ENCODE results near the gene NKAIN2.

Gene NKAIN2

DNA sequence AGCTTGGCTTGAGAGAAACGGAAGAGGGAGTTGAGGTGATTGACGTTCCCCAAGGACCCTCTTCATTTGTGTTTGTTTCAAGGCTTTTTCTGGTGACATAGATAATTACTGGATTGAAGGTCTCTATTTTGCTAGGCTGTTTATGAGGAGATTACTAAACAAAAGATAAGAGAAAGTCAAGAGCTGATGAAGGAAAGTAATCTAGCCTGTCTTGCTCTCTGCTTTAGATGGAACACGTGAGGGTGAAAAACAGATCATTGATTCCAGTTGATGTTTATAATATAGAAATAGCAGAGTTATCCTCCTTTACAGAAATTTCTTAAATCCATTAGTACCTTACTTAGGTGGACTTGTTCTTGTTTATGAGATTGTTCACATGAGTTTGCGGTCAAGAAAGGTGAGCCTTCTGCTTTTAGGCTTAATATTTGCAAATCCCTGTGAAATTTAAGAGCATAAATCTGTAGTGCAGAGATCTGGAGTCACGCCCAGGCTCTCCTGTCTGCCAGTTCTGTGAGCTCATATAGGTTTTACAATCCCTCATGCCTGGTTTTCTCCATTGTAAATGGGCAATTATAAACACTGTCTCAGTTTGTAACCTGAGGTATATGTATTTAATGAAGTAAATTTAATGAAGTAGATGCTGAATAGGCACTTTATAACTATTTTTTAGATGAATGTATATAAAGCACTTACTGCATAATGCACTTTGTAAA is 272.8 kb downstream of the NKAIN2 start:
- no peak overlapping the region for H3K4me3 ChIP-seq (ENCODE audit: low read depth, low read length)
- DNase-seq (ENCODE audit: low read depth): no peak
- TF ChIP-seq, protein P1, sequence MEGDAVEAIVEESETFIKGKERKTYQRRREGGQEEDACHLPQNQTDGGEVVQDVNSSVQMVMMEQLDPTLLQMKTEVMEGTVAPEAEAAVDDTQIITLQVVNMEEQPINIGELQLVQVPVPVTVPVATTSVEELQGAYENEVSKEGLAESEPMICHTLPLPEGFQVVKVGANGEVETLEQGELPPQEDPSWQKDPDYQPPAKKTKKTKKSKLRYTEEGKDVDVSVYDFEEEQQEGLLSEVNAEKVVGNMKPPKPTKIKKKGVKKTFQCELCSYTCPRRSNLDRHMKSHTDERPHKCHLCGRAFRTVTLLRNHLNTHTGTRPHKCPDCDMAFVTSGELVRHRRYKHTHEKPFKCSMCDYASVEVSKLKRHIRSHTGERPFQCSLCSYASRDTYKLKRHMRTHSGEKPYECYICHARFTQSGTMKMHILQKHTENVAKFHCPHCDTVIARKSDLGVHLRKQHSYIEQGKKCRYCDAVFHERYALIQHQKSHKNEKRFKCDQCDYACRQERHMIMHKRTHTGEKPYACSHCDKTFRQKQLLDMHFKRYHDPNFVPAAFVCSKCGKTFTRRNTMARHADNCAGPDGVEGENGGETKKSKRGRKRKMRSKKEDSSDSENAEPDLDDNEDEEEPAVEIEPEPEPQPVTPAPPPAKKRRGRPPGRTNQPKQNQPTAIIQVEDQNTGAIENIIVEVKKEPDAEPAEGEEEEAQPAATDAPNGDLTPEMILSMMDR (IDR thresholded peaks at IDR 0.05; ENCODE audit: low read depth, low read length, missing control alignments): no peak

DNA sequence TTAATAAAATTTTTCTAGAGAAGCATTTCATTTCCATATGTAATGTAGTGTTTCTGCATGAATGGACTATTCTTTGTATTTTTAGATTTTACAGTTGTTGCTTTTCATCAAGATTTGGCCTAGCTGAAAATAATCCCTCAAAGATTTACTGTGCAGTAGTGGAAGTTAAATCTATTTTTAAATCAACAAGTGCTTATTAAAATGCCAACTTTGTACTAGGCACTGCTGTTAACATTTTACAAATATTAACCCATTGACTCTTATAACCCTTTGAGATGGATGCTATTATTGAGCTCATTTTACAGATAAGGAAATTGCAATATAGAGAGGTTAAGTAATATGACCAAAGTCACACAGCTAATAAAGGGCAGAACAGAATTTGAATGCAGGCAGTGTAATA is 274.5 kb downstream of the NKAIN2 start:
- H3K4me3 ChIP-seq (ENCODE audit: low read depth, low read length): no peak overlapping the region
- TF ChIP-seq, protein P1 (IDR thresholded peaks at IDR 0.05; ENCODE audit: low read depth, low read length, missing control alignments): no peak
- no peak for DNase-seq (ENCODE audit: low read depth)

DNA sequence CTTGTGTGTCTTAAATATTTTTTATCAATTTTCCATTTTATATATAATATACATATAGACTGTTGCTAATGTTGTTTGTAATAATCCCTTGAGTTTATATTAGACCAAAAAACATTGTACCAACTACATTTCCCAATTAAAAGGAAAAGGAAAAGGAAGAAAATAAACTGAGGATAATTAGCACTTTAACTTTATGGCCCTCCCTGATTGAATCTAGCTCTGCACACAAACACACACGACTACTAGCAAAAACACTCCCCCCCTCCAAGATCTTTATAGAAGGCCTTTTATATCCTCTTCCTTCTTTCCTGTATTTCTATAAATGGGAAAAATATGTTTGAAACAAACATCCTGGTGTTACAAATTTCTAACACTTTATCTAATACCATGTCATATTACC is 276.8 kb downstream of the NKAIN2 start:
- H3K4me3 ChIP-seq (ENCODE audit: low read depth, low read length): no peak overlapping the region
- TF ChIP-seq, protein P1 (IDR thresholded peaks at IDR 0.05; ENCODE audit: low read depth, low read length, missing control alignments): no peak
- DNase-seq (ENCODE audit: low read depth): no peak

DNA sequence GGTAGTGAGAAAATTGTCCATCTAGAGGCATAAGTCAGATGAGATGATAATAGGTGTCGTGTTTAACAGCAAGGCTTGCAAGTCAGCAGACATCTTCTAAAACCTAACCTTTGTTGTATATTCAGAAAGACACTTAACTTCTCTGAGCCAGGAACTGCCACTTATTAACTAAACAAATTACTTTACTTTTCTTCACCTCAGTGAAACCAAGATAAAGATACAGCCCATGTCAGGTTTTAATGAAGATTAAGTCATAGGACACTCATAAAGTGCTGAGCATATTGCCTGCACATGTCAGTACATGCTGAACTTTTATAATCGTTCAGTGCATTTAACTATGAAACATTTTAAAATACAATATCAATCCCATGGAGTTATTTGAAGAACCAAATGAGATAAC is 286.8 kb downstream of the NKAIN2 start:
- no peak for DNase-seq (ENCODE audit: low read depth)
- TF ChIP-seq, protein P1 (IDR thresholded peaks at IDR 0.05; ENCODE audit: low read depth, low read length, missing control alignments): no peak
- no peak overlapping the region for H3K4me3 ChIP-seq (ENCODE audit: low read depth, low read length)

DNA sequence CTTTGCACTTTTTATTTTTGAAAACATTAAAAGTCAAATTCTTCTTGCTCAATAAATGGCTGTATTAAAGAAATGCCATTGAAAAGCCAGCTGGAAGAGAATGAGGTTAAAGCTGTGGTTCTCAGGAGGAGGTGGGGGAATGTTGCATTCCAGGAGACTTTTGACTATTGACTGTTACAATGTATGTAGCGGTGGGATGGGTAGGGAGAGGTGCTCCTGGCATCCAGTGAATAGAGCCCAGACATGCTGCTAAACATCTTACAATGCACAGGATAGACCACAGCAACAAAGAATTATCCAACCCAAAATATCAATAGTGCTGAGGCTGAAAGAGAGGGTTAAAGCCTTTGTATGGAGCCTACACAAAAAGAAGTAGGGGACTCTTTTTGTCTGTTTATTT is 295.9 kb downstream of the NKAIN2 start:
- DNase-seq (ENCODE audit: low read depth): no peak
- H3K4me3 ChIP-seq (ENCODE audit: low read depth, low read length): no peak overlapping the region
- TF ChIP-seq, protein P1 (IDR thresholded peaks at IDR 0.05; ENCODE audit: low read depth, low read length, missing control alignments): no peak

DNA sequence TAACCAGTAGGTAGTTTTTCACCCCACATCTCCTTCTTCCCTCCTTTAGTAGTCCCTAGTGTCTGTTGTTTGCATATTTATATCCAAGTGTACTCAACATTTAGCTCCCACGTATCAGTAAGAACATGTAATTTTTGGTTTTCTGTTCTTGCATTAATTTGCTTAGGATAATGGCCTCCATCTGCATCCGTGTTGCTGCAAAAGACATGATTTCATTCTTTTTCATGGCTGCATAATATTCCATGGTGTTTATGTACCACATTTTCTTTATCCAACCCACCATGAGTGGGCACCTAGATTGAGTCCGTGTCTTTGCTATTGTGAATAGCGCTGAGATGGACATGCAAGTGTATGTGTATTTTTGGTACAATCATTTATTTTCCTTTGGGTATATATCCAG is 306.8 kb downstream of the NKAIN2 start:
- DNase-seq (ENCODE audit: low read depth): no peak
- TF ChIP-seq, protein P1 (IDR thresholded peaks at IDR 0.05; ENCODE audit: low read depth, low read length, missing control alignments): no peak
- no peak overlapping the region for H3K4me3 ChIP-seq (ENCODE audit: low read depth, low read length)

DNA sequence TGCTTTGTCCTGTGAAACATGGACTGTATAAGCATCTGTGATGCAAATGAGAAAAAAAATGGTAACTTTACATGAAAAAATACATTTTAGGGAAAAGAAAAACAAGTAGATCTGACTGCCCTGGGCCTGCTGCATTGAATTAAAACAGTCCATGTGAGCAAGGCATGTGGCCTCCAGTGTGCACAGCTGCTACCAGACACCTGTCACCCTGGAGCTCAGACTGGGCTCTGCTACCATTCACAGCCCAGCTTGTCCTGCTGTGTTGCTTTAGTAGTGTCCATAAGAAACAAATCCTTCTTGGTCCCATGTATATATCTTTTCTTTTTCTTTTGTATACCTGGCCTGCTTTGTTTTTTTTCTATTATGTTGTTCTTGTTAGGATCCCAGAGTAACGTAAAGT is 315.9 kb downstream of the NKAIN2 start:
- H3K4me3 ChIP-seq (ENCODE audit: low read depth, low read length): no peak overlapping the region
- DNase-seq (ENCODE audit: low read depth): no peak

More for the DNA sequence above, 315.9 kb downstream of the NKAIN2 start:
- TF ChIP-seq, protein P1 (IDR thresholded peaks at IDR 0.05; ENCODE audit: low read depth, low read length, missing control alignments): no peak
